ENCODE data around the gene FARSB.
A peak's percentile ranks its signal among the peaks of the same experiment; 100 is the strongest.

The FARSB gene

DNA sequence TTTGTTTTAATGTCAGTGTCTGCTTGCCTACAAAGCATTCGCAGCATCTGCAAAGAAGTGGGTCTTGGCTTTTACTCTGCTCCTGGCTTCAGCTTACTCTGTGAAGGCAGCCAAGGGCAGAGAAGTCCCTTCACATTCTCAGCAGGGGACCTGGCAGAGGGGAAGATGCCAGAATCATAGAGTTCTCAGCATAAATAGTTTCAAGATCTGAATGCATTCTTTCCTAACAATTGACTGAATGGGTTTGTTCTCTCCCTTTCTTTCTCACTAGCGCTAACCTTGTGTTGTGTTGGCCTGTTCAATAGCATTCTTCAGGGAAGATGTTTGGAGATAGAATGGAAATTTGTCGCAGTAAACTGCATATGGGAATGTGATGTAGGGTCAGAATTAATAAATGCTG, 106.9 kb downstream of the FARSB start:
- peak; percentile 40 for DNase-seq (ENCODE audit: low spot score)

DNA sequence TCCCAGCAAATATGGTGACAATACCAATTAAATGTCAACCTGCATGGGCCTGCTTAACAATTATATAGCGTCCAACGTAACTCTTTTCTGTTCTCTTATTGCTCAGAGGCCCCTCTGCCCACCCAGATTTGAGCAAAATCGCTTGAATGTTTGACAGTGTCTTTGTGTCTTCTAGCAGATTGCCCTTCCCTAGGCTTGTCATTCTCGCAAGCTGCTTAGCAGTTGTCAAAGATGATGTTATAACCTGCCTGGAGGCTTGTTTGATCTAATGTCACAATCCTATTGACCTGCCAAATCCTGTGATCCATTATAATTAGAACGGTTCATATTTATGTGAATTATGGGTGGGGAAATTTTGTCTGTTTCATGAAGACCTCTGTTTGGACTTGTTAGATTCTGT, 108.8 kb downstream of the FARSB start:
- DNase-seq (ENCODE audit: low spot score): no peak

DNA sequence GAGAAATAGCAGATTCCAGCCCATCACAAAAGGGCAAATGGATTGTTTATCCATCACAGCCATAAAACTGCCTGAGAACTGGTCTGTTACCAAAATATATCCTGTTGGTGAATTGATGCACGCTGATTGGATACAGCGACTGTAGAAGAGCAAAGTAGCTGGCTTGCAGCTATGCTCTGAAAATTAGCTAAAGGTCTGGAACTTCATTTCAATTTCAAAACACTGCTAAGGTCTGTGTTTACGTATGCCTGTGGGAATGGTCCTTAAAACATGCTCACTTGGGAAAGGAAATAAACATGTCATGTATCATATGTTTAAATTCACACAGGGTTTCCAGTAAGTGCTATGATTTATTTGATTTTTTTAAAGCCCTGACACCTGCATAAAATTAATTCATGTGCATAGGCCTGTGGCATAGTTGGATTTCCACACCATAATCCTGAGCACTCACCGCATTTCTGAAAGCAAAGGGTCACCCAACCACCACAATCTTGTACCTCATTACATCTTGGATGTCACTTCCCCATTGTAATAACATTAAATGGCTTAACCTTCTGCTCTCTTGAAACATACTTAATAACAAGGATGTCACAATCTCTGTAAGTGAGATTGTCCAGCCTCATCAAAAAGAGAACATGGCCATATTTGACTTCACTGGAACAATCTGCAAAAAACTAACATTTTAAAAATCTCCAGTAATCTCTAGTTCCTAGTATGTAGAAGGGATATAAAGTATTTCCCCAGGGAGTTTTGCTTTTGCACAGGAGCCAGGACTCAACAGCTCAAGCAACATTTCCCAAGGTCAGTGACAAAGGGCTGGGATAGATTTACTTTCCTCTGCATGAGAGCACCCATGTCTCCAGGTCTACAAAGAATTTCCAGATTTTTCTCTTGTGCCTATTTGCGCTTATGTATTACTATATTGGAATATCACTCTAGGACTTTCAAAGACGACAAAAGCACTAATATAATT, 109.8 kb downstream of the FARSB start:
- DNase-seq (ENCODE audit: low spot score): no peak

DNA sequence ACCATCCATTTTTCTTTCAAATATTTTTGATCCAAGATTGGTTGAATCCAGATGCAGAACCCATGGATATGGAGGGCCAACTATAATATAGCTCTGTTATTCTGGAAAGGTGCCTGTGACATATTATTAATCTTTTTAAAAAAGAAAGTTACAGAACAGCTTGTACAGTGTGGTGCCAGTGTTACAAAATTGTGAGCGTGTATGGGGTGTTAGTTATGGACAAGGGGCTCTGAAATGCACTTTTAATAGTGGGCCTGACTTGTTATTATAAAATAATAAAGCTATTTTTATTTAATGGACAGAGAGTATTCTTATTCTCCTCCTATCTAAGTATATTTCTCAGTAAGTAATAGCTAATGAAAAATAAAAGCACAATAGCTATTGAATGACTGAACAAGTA, 111.2 kb downstream of the FARSB start:
- DNase-seq (ENCODE audit: low spot score): no peak

DNA sequence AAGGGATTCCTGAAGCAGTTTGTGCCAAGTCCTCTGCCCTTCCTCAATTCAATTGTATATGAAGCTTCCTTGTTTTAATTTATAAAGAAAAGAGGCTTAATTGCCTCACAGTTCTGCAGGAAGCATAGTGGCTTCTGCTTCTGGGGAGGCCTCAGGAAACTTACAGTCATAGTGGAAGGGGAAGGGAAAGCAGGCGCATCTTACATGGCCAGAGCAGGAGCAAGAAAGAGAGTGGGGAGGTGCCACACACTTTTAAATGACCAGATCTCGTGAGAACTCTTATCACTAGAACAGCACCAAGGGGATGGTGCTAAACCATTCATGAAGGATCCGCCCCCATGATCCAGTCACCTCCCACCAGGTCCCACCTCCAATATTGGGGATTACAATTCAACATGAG, 117.4 kb downstream of the FARSB start:
- no peak for DNase-seq (ENCODE audit: low spot score)

DNA sequence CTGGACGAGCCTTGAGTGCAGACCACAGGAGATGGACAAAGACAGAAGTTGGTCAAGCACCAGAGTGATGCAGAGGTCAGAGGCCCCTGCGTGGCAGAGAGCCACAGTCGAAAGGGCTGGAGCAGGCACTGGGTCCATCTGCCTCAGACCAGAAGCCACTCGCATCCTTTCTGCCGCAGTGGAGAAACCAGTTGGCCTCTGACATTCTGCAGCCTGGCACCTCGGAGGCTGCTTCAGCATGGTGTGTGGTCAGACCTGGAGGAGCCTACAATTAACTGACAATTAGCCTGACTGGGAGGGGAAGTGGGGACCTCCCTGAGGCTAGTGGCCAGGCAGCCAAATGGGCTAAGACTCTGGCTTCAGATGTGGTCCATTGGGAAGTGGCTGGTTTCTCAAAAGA, 120.4 kb downstream of the FARSB start:
- no peak for DNase-seq (ENCODE audit: low spot score)

DNA sequence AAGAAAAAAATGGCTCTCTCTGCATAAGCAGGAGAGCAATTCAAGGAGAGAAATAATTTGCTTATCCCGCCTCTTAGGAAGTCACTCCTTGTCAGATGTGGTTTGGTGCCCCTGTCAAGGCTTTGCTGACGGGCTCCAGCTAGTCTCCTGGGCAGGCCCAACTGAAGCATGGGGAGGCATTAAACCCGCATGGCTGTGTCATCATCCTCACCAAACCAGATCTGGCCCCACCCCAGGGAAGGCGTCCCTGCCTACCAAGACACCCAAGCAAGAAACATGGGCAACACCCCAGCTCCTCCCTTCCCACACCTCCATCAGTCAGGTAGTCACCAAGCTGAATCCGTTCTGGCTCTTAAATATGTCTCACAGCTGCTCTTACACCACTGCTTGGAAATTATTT, 123.6 kb downstream of the FARSB start:
- no peak for DNase-seq (ENCODE audit: low spot score)

DNA sequence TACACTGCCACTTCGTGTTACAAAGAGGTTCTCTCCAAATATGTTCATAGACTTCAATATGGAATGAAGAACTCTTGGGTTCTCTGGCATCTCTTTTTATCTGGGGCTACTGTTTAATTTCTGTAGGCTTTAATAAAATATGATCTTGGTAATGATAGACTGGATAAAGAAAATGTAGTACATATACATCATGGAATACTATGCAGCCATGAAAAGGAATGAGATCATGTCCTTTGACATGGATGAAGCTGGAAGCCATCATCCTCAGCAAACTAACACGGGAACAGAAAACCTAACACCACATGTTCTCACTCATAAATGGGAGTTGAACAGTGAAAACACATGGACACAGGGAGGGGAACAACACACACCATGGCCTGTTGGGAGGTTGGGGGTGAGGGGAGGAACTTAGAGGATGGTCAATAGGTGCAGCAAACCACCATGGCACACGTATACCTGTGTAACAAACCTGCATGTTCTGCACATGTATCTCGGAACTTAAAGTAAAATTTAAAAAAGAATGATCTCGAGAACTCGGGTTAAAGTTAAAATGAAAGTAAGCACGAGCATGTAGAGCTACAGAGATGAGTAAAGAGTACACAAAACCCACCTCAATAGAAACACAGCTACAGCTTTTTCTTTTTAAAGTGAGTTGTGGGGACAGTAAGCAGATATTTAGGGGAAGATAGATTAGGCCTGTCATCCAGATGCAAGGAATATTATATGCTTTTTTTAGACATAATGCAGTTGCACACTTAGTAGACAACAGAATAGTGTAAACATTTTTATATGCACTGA, 129.2 kb downstream of the FARSB start:
- no peak for DNase-seq (ENCODE audit: low spot score)

DNA sequence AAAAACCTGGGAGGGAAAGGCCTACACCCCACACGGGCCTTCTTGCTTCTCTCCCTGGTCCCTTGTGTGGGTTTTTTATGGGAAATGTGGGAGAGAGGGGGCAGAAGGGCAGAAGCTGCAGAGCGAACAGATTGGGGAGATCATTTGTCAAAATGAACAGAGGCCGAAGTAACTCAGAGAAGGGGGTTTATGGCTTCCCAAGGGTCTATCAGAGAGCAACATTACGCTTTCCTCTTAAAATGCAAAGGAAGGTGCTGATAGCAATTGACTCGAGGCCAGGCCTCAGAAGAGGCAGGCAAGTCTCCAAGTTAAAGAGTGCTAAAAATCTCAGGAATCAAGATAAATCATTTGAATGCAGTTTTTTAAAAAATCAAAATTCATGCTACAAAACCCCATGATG, 130.1 kb downstream of the FARSB start:
- no peak for DNase-seq (ENCODE audit: low spot score)

DNA sequence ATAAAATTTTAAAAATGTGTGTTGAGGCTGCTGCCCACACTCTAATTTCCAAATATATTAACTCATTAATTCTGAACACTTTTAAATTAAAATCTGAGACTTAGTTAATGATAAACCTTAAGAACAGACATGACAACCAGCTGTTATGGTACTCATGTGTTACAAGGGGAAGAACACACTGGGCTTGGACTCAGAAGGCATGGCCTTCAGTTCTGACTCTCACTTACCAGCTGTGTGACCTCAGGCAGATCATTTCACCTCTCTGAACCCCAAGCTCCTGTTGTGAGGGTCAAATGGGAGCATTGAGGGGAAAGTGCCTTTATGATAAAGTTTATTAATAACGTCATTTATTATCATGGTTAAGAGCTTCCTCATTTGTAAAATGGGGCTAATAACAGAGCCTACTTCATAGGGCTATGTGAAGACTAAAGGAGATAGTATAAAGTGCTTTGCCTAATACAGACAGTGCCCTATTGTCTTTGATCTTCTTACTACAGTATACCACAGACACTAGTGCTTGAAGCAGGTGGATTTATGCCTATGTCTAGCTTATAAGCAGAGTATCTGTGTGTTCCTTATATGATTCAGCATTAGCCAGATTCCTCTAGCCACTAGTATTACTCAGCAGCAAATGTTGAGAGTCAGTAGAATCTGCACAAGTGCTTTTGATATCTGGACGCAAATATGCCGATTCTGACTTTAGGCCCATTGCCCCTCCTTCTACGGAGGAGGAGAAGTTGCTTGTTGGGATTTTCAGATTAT, 131.9 kb downstream of the FARSB start:
- DNase-seq (ENCODE audit: low spot score): no peak

DNA sequence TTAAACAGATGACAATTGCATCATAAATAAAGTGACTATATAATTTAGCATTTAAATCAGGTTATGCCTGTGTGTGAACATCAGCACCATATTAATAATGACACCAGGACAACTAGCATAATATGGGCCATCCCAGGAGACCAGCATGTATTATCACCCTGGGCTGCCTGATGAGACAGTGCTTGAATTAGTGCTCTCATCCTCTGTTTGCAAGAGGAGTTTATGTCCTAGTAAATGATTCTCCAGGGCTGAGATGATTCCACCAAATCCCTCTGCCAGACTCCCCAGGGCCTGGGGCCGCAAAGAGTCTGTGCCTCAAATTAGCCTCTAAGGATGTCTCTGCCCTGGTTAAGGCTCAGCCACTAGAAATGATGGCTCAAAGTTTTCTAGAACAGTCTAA, 133.8 kb downstream of the FARSB start:
- no peak for DNase-seq (ENCODE audit: low spot score)

DNA sequence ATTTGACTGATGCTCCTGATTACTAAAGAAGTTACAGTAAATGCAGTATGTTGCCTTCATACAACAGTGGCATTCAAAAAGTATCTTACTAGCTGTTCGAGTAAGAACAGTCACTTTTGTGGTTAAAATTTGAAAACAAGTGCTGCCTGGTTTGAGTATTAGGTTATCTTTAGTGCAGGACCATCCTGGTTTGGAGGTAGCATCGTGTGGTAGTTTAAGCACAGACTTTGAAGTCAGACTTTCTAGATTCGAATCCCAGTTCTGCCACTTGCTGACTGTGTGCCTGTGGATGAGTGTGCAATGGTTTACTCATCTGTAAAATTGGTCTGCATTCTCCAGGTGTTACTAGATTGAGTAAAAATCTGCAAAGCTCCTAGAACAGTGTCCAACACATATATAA, 134.8 kb downstream of the FARSB start:
- no peak for DNase-seq (ENCODE audit: low spot score)

All from iPS-NIHi11 (cell line).